ENCODE measurements around the gene NPFFR2.
"Not testable (repeated sequence)": the region's sequence is repeated elsewhere in the genome, so short reads cannot be mapped to it uniquely, and the experiment has no call there.

The NPFFR2 gene

DNA sequence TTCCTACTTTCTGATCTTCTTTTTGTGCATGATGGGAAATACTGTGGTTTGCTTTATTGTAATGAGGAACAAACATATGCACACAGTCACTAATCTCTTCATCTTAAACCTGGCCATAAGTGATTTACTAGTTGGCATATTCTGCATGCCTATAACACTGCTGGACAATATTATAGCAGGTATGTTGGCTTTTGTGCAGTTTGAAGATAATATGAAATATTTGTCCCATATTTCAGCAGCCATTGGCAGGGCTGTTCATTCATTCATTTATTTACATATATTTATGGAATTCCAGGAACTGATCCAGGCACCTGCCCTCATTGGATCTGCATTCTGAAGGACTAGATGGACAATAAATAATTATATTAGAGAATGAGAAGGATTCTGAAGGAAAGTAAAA is 96.9 kb downstream of the NPFFR2 start:
- Histone ChIP-seq H3K79me2 (ENCODE audit: low read length) (no peaks in the 10 kb centered on the region), H2AFZ (ENCODE audit: low read length) (no peak overlapping the region), H3K4me1 (ENCODE audit: low read length) (no peaks in the 10 kb centered on the region), H3K9me3 (replicated peaks; ENCODE audit: insufficient read depth, low read length) (no peaks in the 10 kb centered on the region), H3F3A (ENCODE audit: insufficient read depth, low read length) (no peaks in the 10 kb centered on the region), H4K20me1 (ENCODE audit: insufficient read depth, low read length) (no peaks in the 10 kb centered on the region), H3K27me3 (replicated peaks; ENCODE audit: insufficient read depth, low read length) (no peaks in the 10 kb centered on the region), H3K36me3 (replicated peaks; ENCODE audit: insufficient read depth, low read length) (no peaks in the 10 kb centered on the region), H3K27ac (ENCODE audit: low read length) (no peak overlapping the region), H3K4me3 (ENCODE audit: low read length) (no peak overlapping the region), H3K9me2 (replicated peaks; ENCODE audit: insufficient read depth, low read length) (no peaks in the 10 kb centered on the region), H3K9ac (ENCODE audit: low read length) (no peak overlapping the region), H3K4me2 (ENCODE audit: low read depth, low read length) (no peak overlapping the region)
- no peak for DNase-seq
- TF ChIP-seq EZH2 (optimal IDR thresholded peaks at IDR 0.05; ENCODE audit: low read depth, low read length): no peak
- TF ChIP-seq, protein P1, sequence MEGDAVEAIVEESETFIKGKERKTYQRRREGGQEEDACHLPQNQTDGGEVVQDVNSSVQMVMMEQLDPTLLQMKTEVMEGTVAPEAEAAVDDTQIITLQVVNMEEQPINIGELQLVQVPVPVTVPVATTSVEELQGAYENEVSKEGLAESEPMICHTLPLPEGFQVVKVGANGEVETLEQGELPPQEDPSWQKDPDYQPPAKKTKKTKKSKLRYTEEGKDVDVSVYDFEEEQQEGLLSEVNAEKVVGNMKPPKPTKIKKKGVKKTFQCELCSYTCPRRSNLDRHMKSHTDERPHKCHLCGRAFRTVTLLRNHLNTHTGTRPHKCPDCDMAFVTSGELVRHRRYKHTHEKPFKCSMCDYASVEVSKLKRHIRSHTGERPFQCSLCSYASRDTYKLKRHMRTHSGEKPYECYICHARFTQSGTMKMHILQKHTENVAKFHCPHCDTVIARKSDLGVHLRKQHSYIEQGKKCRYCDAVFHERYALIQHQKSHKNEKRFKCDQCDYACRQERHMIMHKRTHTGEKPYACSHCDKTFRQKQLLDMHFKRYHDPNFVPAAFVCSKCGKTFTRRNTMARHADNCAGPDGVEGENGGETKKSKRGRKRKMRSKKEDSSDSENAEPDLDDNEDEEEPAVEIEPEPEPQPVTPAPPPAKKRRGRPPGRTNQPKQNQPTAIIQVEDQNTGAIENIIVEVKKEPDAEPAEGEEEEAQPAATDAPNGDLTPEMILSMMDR (IDR thresholded peaks at IDR 0.05; ENCODE audit: low read length): no peak
- TF ChIP-seq EZH2phosphoT487 (IDR thresholded peaks at IDR 0.05; ENCODE audit: low read length): no peak

- no peak overlapping the region for H3K4me2 ChIP-seq (ENCODE audit: low read depth, low read length)
- DNase-seq: no peak
- no peaks in the 10 kb centered on the region for H3K9me3 ChIP-seq (replicated peaks; ENCODE audit: insufficient read depth, low read length)
- no peaks in the 10 kb centered on the region for H3K9me2 ChIP-seq (replicated peaks; ENCODE audit: insufficient read depth, low read length)
- no peaks in the 10 kb centered on the region for H3K27me3 ChIP-seq (replicated peaks; ENCODE audit: insufficient read depth, low read length)
- H3K27ac ChIP-seq (ENCODE audit: low read length): no peak overlapping the region
- TF ChIP-seq EZH2phosphoT487 (IDR thresholded peaks at IDR 0.05; ENCODE audit: low read length) (no peak), EZH2 (optimal IDR thresholded peaks at IDR 0.05; ENCODE audit: low read depth, low read length) (no peak)
- TF ChIP-seq, protein P1 (IDR thresholded peaks at IDR 0.05; ENCODE audit: low read length): no peak
- H3K9ac ChIP-seq (ENCODE audit: low read length): no peak overlapping the region
- H3K4me3 ChIP-seq (ENCODE audit: low read length): no peak overlapping the region
- no peaks in the 10 kb centered on the region for H3K4me1 ChIP-seq (ENCODE audit: low read length)
- no peaks in the 10 kb centered on the region for H3K79me2 ChIP-seq (ENCODE audit: low read length)
- H4K20me1 ChIP-seq (ENCODE audit: insufficient read depth, low read length): no peaks in the 10 kb centered on the region
- no peak overlapping the region for H2AFZ ChIP-seq (ENCODE audit: low read length)
- H3F3A ChIP-seq (ENCODE audit: insufficient read depth, low read length): no peaks in the 10 kb centered on the region
- H3K36me3 ChIP-seq (replicated peaks; ENCODE audit: insufficient read depth, low read length): no peaks in the 10 kb centered on the region
These were observed 104.6 kb downstream of the NPFFR2 start for GRCh38 chr4:72136429-72136828.

DNA sequence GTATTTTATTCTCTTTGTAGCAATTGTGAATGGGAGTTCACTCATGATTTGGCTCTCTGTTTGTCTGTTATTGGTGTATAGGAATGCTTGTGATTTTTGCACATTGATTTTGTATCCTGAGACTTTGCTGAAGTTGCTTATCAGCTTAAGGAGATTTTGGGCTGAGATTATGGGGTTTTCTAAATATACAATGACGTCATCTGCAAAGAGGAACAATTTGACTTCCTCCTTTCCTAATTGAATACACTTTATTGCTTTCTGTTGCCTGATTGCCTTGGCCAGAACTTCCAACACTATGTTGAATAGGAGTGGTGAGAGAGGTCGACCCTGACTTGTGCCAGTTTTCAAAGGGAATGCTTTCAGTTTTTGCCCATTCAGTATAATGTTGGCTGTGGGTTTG is 108.2 kb downstream of the NPFFR2 start:
- H3K27ac ChIP-seq (ENCODE audit: low read length); H3K9me3 ChIP-seq (replicated peaks; ENCODE audit: insufficient read depth, low read length); DNase-seq; H4K20me1 ChIP-seq (ENCODE audit: insufficient read depth, low read length); H3K9ac ChIP-seq (ENCODE audit: low read length); H3K9me2 ChIP-seq (replicated peaks; ENCODE audit: insufficient read depth, low read length); H3K4me1 ChIP-seq (ENCODE audit: low read length); H3F3A ChIP-seq (ENCODE audit: insufficient read depth, low read length); H2AFZ ChIP-seq (ENCODE audit: low read length); H3K4me3 ChIP-seq (ENCODE audit: low read length); H3K79me2 ChIP-seq (ENCODE audit: low read length); H3K4me2 ChIP-seq (ENCODE audit: low read depth, low read length); H3K27me3 ChIP-seq (replicated peaks; ENCODE audit: insufficient read depth, low read length); H3K36me3 ChIP-seq (replicated peaks; ENCODE audit: insufficient read depth, low read length): not testable (repeated sequence)

GRCh38 chr4:72144241-72144640 is 112.4 kb downstream of the NPFFR2 start:
- no peaks in the 10 kb centered on the region for H3K27me3 ChIP-seq (replicated peaks; ENCODE audit: insufficient read depth, low read length)
- no peak overlapping the region for H3K27ac ChIP-seq (ENCODE audit: low read length)
- no peaks in the 10 kb centered on the region for H3K9me2 ChIP-seq (replicated peaks; ENCODE audit: insufficient read depth, low read length)
- no peak overlapping the region for H3K4me2 ChIP-seq (ENCODE audit: low read depth, low read length)
- H3K79me2 ChIP-seq (ENCODE audit: low read length): no peaks in the 10 kb centered on the region
- TF ChIP-seq, protein P1 (IDR thresholded peaks at IDR 0.05; ENCODE audit: low read length): no peak
- TF ChIP-seq EZH2phosphoT487 (IDR thresholded peaks at IDR 0.05; ENCODE audit: low read length) (no peak), EZH2 (optimal IDR thresholded peaks at IDR 0.05; ENCODE audit: low read depth, low read length) (no peak)
- no peaks in the 10 kb centered on the region for H3K9me3 ChIP-seq (replicated peaks; ENCODE audit: insufficient read depth, low read length)
- H3K4me3 ChIP-seq (ENCODE audit: low read length): no peak overlapping the region
- H3F3A ChIP-seq (ENCODE audit: insufficient read depth, low read length): no peaks in the 10 kb centered on the region
- H3K9ac ChIP-seq (ENCODE audit: low read length): no peak overlapping the region
- no peak overlapping the region for H2AFZ ChIP-seq (ENCODE audit: low read length)
- H4K20me1 ChIP-seq (ENCODE audit: insufficient read depth, low read length): no peaks in the 10 kb centered on the region
- H3K4me1 ChIP-seq (ENCODE audit: low read length): no peaks in the 10 kb centered on the region
- no peak for DNase-seq
- no peaks in the 10 kb centered on the region for H3K36me3 ChIP-seq (replicated peaks; ENCODE audit: insufficient read depth, low read length)

Measured in MM.1S (cell line).